A673 (cell line): ENCODE data around the gene ZNF700. TPM values are rescaled to one million over a fixed set of nuclear protein-coding genes. Genes with fewer than 3 reads are reported as not detected.
"Not testable (repeated sequence)": the region's sequence is repeated elsewhere in the genome, so short reads cannot be mapped to it uniquely, and the experiment has no call there.

Source experiments
- BruUV-seq: library from RNA; stranded (reverse); fragments of 400-500 nt; replicated peaks from 2 replicates; lab custom pipeline; 2021; lab: Mats Ljungman, UMichigan
- CTCF ChIA-PET: fragments of 300-600 bp; sonication (Branson Sonifier 250); formaldehyde crosslinking; loops from one replicate; lab custom pipeline; 2022; ENCODE audit warnings: antibody characterized with exemption; lab: Charles Lee
- POLR2A ChIA-PET: fragments of 300-600 bp; sonication (Branson Sonifier 250); formaldehyde crosslinking; loops from one replicate; lab custom pipeline; 2022; ENCODE audit warnings: antibody characterized with exemption; ENCODE audit not compliant: low non-redundant PET; lab: Charles Lee
- DNase-seq: peaks from one replicate; pipeline ENCODE4 v3.0.0-alpha.2; 2015; ENCODE audit warnings: low spot score
- H3K27ac ChIP-seq: fragments of 200-600 bp; sonication (generic); 2 replicates; pipeline ENCODE4 v1.5.1; 2016; ENCODE audit warnings: mixed run types, low read depth, mild to moderate bottlenecking, mixed read lengths, antibody characterized with exemption, low read length; ENCODE audit not compliant: poor library complexity, severe bottlenecking
- H3K27me3 ChIP-seq: fragments of 200-600 bp; sonication (generic); replicated peaks from 2 replicates; pipeline ENCODE4 v1.6.1; 2017; ENCODE audit warnings: mixed run types, low read depth, mild to moderate bottlenecking, mixed read lengths, antibody characterized with exemption, low read length; ENCODE audit not compliant: insufficient read depth, poor library complexity
- H3K36me3 ChIP-seq: fragments of 200-600 bp; sonication (generic); 2 replicates; pipeline ENCODE4 v1.6.1; 2016; ENCODE audit warnings: mixed run types, mild to moderate bottlenecking, mixed read lengths, antibody characterized with exemption, low read length; ENCODE audit not compliant: insufficient read depth, poor library complexity, severe bottlenecking
- H3K4me1 ChIP-seq: fragments of 200-600 bp; sonication (generic); 2 replicates; pipeline ENCODE4 v1.6.1; 2017; ENCODE audit warnings: mixed run types, mild to moderate bottlenecking, mixed read lengths, antibody characterized with exemption, low read length; ENCODE audit not compliant: insufficient read depth, poor library complexity, severe bottlenecking
- H3K4me3 ChIP-seq: fragments of 200-600 bp; sonication (generic); 2 replicates; pipeline ENCODE4 v1.5.1; 2016; ENCODE audit warnings: low read depth, mixed run types, mild to moderate bottlenecking, mixed read lengths, low read length; ENCODE audit not compliant: poor library complexity, severe bottlenecking
- H3K9me3 ChIP-seq: fragments of 200-600 bp; sonication (generic); 2 replicates; pipeline ENCODE4 v1.6.1; 2016; ENCODE audit warnings: mixed run types, low read depth, mild to moderate bottlenecking, mixed read lengths, antibody characterized with exemption, low read length; ENCODE audit not compliant: poor library complexity, severe bottlenecking
- CTCF ChIP-seq: fragments of 300-800, 200-600 bp; sonication (generic); conservative IDR thresholded peaks from 2 replicates; pipeline ENCODE4 v1.5.1; 2017; ENCODE audit warnings: low read depth, mild to moderate bottlenecking, antibody characterized with exemption, low read length, moderate library complexity, mixed read lengths
- EZH2 ChIP-seq: fragments of 200-600 bp; sonication (generic); IDR thresholded peaks from 2 replicates; pipeline ENCODE4 v1.6.1; 2017; ENCODE audit warnings: borderline replicate concordance, low read depth, mild to moderate bottlenecking, mixed read lengths, antibody characterized with exemption, low read length; ENCODE audit not compliant: poor library complexity, severe bottlenecking
- intact Hi-C: fragments of 100-400 bp; cut with micrococcal nuclease; formaldehyde crosslinking; loops from one replicate; pipeline ENCODE4 v1.10.0; 2022; ENCODE audit not compliant: unreplicated experiment
- total RNA-seq: library from RNA; stranded (reverse); gene quantifications from 2 replicates; pipeline ENCODE4 v1.2.3, GENCODE V29; 2021

The ZNF700 gene
- total RNA-seq, 1 experiment from 2014 or later: 11.0 TPM

- no TSS peak for BruUV-seq
- no peak for DNase-seq
- POLR2A ChIA-PET: no interaction called here
- TF ChIP-seq EZH2 (no peak), CTCF (no peak)
- intact Hi-C loops: no loop called here
- Histone ChIP-seq H3K36me3 (no peaks in the 10 kb centered on the region), H3K4me1 (no peaks in the 10 kb centered on the region), H3K9me3 (no peaks in the 10 kb centered on the region), H3K27ac (no peak overlapping the region), H3K4me3 (no peak overlapping the region), H3K27me3 (no peaks in the 10 kb centered on the region)
- CTCF ChIA-PET: interaction anchor here (1.1 kb wide), 1 partner anchor 222 kb away, joined by 7 read pairs; no protein-coding TSS in a partner anchor
These were observed 2.9 kb upstream of the ZNF700 start for GRCh38 chr19:11921852-11922495.

- H3K27ac ChIP-seq: peak overlapping the region; percentile 90
- H3K4me3 ChIP-seq: peak overlapping the region; percentile 82
- CTCF ChIA-PET, H3K4me1 ChIP-seq, H3K9me3 ChIP-seq, DNase-seq, BruUV-seq, H3K27me3 ChIP-seq: not testable (repeated sequence)
- POLR2A ChIA-PET: interaction anchor here (0.5 kb wide), 1 partner anchor 225 kb away, joined by 5 read pairs; no protein-coding TSS in a partner anchor
- peaks cover 12% of the 10 kb centered on the region for H3K36me3 ChIP-seq
- intact Hi-C loops: loop anchor here (2.0 kb wide), 2 partner anchors 63 to 215 kb away; partner anchors contain the start of gene ZNF20
These were observed 812 bp downstream of the ZNF700 start for GRCh38 chr19:11925651-11926187.

GRCh38 chr19:11927227-11927626 is 2.3 kb downstream of the ZNF700 start:
- ChIA-PET CTCF (no interaction called here), POLR2A (no interaction called here)
- no TSS peak for BruUV-seq
- TF ChIP-seq EZH2 (no peak), CTCF (no peak)
- no peaks in the 10 kb centered on the region for H3K27me3 ChIP-seq
- H3K36me3 ChIP-seq: peaks cover 12% of the 10 kb centered on the region
- H3K27ac ChIP-seq: no peak overlapping the region
- peaks cover 4% of the 10 kb centered on the region for H3K9me3 ChIP-seq
- H3K4me1 ChIP-seq: no peaks in the 10 kb centered on the region
- H3K4me3 ChIP-seq: no peak overlapping the region
- no peak for DNase-seq
- intact Hi-C loops: no loop called here
